Measurements from ENCODE around the gene PKN2. TPM values are rescaled to one million over a fixed set of nuclear protein-coding genes. Genes with fewer than 3 reads are reported as not detected.

PKN2 gene
- total and polyA plus RNA-seq, 2 donors (not counting 1 experiment from before 2014, with no cell fraction given), result 28.7 to 29.9 TPM

DNA sequence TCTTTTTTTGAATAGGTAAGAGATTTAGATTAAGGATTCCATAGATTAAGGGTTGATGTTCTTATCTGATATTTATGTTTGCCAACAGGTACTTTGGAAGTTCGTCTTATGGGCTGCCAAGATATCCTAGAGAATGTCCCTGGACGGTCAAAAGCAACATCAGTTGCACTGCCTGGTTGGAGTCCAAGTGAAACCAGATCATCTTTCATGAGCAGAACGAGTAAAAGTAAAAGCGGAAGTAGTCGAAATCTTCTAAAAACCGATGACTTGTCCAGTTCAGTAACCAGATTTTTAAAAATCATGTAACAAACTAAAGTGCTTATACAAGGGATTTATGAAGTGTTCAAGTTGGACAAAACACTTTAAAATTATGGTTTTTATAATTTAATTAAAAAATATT is 100.5 kb downstream of the PKN2 start:
- no peak overlapping the region for H3K9ac ChIP-seq (ENCODE audit: insufficient read depth, low read length)
- H3K4me1 ChIP-seq (ENCODE audit: control insufficient read depth, extremely low read depth, insufficient read depth, low read length), result no peaks in the 10 kb centered on the region
- H2AFZ ChIP-seq (ENCODE audit: low read length), result no peak overlapping the region
- DNase-seq (ENCODE audit: low read depth in 2 of 2), result no peak
- no peaks in the 10 kb centered on the region for H4K20me1 ChIP-seq (ENCODE audit: control insufficient read depth, extremely low read depth, insufficient read depth, low read length)
- no peak overlapping the region for H3K4me3 ChIP-seq (replicated peaks in 1 of 4; ENCODE audit: control extremely low read depth in 1 of 4, insufficient read depth in 1 of 4, low read depth in 3 of 4, low read length in 4 of 4)
- H3K36me3 ChIP-seq (ENCODE audit: control insufficient read depth, insufficient read depth, low read length), result no peaks in the 10 kb centered on the region
- H3K79me2 ChIP-seq (ENCODE audit: control insufficient read depth, insufficient read depth, low read length), result no peaks in the 10 kb centered on the region
- TF ChIP-seq, protein P1, sequence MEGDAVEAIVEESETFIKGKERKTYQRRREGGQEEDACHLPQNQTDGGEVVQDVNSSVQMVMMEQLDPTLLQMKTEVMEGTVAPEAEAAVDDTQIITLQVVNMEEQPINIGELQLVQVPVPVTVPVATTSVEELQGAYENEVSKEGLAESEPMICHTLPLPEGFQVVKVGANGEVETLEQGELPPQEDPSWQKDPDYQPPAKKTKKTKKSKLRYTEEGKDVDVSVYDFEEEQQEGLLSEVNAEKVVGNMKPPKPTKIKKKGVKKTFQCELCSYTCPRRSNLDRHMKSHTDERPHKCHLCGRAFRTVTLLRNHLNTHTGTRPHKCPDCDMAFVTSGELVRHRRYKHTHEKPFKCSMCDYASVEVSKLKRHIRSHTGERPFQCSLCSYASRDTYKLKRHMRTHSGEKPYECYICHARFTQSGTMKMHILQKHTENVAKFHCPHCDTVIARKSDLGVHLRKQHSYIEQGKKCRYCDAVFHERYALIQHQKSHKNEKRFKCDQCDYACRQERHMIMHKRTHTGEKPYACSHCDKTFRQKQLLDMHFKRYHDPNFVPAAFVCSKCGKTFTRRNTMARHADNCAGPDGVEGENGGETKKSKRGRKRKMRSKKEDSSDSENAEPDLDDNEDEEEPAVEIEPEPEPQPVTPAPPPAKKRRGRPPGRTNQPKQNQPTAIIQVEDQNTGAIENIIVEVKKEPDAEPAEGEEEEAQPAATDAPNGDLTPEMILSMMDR (conservative IDR thresholded peaks at IDR 0.05 in 1 of 2, IDR thresholded peaks at IDR 0.05 in 1 of 2; ENCODE audit: low read depth in 1 of 2, low read length in 2 of 2), result no peak
- TF ChIP-seq EZH2 (IDR thresholded peaks at IDR 0.05; ENCODE audit: low read length, missing control alignments), result no peak
- H3K27ac ChIP-seq (ENCODE audit: insufficient read depth, low read length), result no peak overlapping the region
- H3K9me3 ChIP-seq (ENCODE audit: control insufficient read depth, insufficient read depth, low read depth, low read length), result no peaks in the 10 kb centered on the region
- no peaks in the 10 kb centered on the region for H3K27me3 ChIP-seq (ENCODE audit: control insufficient read depth, insufficient read depth, low read length)
- no peak overlapping the region for H3K4me2 ChIP-seq (ENCODE audit: extremely low read depth, insufficient read depth, low read length)

DNA sequence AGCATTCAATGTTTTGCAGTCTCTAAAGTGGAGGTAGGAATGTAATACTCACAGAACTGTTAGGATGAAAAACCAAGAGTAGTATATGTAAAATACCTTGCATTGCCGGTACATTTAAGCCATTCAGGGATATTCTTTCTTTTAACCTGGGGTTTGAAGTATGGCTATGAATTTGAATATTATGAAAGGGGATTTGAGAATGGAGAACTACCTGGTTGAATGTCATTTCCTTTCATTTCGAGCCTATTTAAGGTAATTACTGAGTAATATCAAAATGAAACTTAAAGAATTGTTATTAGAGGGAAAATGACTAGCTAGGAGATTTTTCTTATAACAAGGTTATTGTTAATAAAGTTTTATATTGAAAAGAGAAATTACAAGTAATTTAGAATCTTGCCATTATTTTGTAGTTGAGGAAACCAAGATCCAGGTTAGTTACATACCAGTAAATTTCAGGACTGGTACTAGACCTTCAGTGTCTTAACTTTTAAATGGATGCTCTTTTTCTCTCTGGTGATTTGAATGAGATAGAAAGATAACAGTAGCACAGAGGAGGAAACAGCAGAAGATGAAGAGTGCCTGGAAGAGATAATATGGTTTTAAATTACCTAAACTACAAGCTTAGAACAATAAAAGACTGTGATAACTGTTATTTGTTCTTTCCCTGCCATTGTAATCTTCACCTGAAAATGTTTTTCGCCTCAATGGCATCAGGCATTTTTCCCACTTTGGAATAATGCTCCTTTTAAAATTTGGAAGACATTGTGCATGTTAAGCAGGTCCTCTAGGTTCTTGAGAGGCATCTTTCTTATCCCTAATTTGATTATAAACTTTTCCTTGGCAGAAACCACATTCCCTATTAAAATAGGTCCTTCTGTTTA is 103.2 kb downstream of the PKN2 start:
- no peak for DNase-seq (ENCODE audit: low read depth in 2 of 2)
- no peak for TF ChIP-seq EZH2 (IDR thresholded peaks at IDR 0.05; ENCODE audit: low read length, missing control alignments)
- TF ChIP-seq, protein P1 (conservative IDR thresholded peaks at IDR 0.05 in 1 of 2, IDR thresholded peaks at IDR 0.05 in 1 of 2; ENCODE audit: low read depth in 1 of 2, low read length in 2 of 2), result no peak
- H3K9ac ChIP-seq (ENCODE audit: insufficient read depth, low read length), result no peak overlapping the region
- H3K79me2 ChIP-seq (ENCODE audit: control insufficient read depth, insufficient read depth, low read length), result no peaks in the 10 kb centered on the region
- H3K9me3 ChIP-seq (ENCODE audit: control insufficient read depth, insufficient read depth, low read depth, low read length), result no peaks in the 10 kb centered on the region
- H3K4me3 ChIP-seq (replicated peaks in 1 of 4; ENCODE audit: control extremely low read depth in 1 of 4, insufficient read depth in 1 of 4, low read depth in 3 of 4, low read length in 4 of 4), result no peak overlapping the region
- H3K36me3 ChIP-seq (ENCODE audit: control insufficient read depth, insufficient read depth, low read length), result no peaks in the 10 kb centered on the region
- H4K20me1 ChIP-seq (ENCODE audit: control insufficient read depth, extremely low read depth, insufficient read depth, low read length), result no peaks in the 10 kb centered on the region
- no peak overlapping the region for H2AFZ ChIP-seq (ENCODE audit: low read length)
- no peaks in the 10 kb centered on the region for H3K27me3 ChIP-seq (ENCODE audit: control insufficient read depth, insufficient read depth, low read length)
- no peak overlapping the region for H3K27ac ChIP-seq (ENCODE audit: insufficient read depth, low read length)
- no peaks in the 10 kb centered on the region for H3K4me1 ChIP-seq (ENCODE audit: control insufficient read depth, extremely low read depth, insufficient read depth, low read length)
- H3K4me2 ChIP-seq (ENCODE audit: extremely low read depth, insufficient read depth, low read length), result no peak overlapping the region

DNA sequence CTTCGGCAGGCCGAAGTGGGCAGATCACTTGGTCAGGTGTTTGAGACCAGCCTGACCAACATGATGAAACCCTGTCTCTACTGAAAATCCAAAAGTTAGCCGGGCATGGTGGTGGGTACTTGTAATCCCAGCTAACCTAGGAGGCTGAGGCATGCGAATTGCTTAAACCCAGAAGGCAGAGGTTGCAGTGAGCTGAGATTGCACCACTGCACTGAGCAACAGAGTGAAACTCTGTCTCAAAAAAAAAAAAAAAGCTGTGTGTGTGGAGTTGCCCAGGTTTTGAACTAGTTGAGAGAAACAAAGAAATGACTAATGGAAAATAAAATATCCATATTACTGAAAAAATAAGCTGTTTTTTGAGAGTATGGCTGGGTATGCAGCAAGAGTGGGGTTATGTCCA is 107.1 kb downstream of the PKN2 start:
- H3K9ac ChIP-seq (ENCODE audit: insufficient read depth, low read length), result no peak overlapping the region
- no peaks in the 10 kb centered on the region for H3K27me3 ChIP-seq (ENCODE audit: control insufficient read depth, insufficient read depth, low read length)
- no peak overlapping the region for H2AFZ ChIP-seq (ENCODE audit: low read length)
- no peaks in the 10 kb centered on the region for H3K4me1 ChIP-seq (ENCODE audit: control insufficient read depth, extremely low read depth, insufficient read depth, low read length)
- TF ChIP-seq, protein P1 (conservative IDR thresholded peaks at IDR 0.05 in 1 of 2, IDR thresholded peaks at IDR 0.05 in 1 of 2; ENCODE audit: low read depth in 1 of 2, low read length in 2 of 2), result no peak
- no peak for TF ChIP-seq EZH2 (IDR thresholded peaks at IDR 0.05; ENCODE audit: low read length, missing control alignments)
- no peak overlapping the region for H3K4me2 ChIP-seq (ENCODE audit: extremely low read depth, insufficient read depth, low read length)
- no peak overlapping the region for H3K27ac ChIP-seq (ENCODE audit: insufficient read depth, low read length)
- H4K20me1 ChIP-seq (ENCODE audit: control insufficient read depth, extremely low read depth, insufficient read depth, low read length), result no peaks in the 10 kb centered on the region
- no peaks in the 10 kb centered on the region for H3K79me2 ChIP-seq (ENCODE audit: control insufficient read depth, insufficient read depth, low read length)
- DNase-seq (ENCODE audit: low read depth in 2 of 2), result peak in 1 of 2 donors; percentile 17
- H3K36me3 ChIP-seq (ENCODE audit: control insufficient read depth, insufficient read depth, low read length), result no peaks in the 10 kb centered on the region
- no peak overlapping the region for H3K4me3 ChIP-seq (replicated peaks in 1 of 4; ENCODE audit: control extremely low read depth in 1 of 4, insufficient read depth in 1 of 4, low read depth in 3 of 4, low read length in 4 of 4)
- H3K9me3 ChIP-seq (ENCODE audit: control insufficient read depth, insufficient read depth, low read depth, low read length), result no peaks in the 10 kb centered on the region

All from fibroblast of lung (primary cell).